SK-N-MC (cell line): ENCODE data around the gene SGPL1.

ENCODE experiments used
- DNase-seq: peaks from one replicate; pipeline ENCODE4 v3.0.0-alpha.2; 2011; ENCODE audit warnings: low read depth, low spot score
- H3K27ac ChIP-seq: fragments of 200-600 bp; sonication (generic); 2 replicates; pipeline ENCODE4 v1.5.1; 2016; ENCODE audit warnings: mixed run types
- H3K36me3 ChIP-seq: fragments of 200-600 bp; sonication (generic); 2 replicates; pipeline ENCODE4 v1.6.1; 2017; ENCODE audit warnings: antibody characterized with exemption, low read length, mixed read lengths; ENCODE audit not compliant: insufficient read depth
- H3K4me3 ChIP-seq: fragments of 200-600 bp; sonication (generic); 2 replicates; pipeline ENCODE4 v1.5.1; 2016
- H3K9ac ChIP-seq: fragments of 200-600 bp; sonication (generic); 2 replicates; pipeline ENCODE4 v1.8.0; 2017; ENCODE audit warnings: mixed run types, mixed read lengths; ENCODE audit not compliant: insufficient read length
- H3K9me3 ChIP-seq: fragments of 200-600 bp; sonication (generic); 2 replicates; pipeline ENCODE4 v1.6.1; 2017; ENCODE audit warnings: low read depth, mild to moderate bottlenecking, antibody characterized with exemption, low read length, moderate library complexity, mixed read lengths
- EZH2 ChIP-seq: fragments of 200-600 bp; sonication (generic); IDR thresholded peaks from one replicate; pipeline ENCODE4 v1.6.1; 2017; ENCODE audit warnings: antibody characterized with exemption
- FOXP2 ChIP-seq: optimal IDR thresholded peaks from 2 replicates; pipeline ENCODE3; 2011; ENCODE audit warnings: mild to moderate bottlenecking, moderate library complexity; ENCODE audit not compliant: insufficient read depth; ENCODE audit errors: extremely low read length, control extremely low read depth
- POLR2AphosphoS5 ChIP-seq: IDR thresholded peaks from 2 replicates; pipeline ENCODE4 v1.6.1; 2012; ENCODE audit warnings: mild to moderate bottlenecking, low read depth, low read length, borderline replicate concordance

SGPL1 gene

GRCh38 chr10:70893227-70894006 is 77.7 kb downstream of the SGPL1 start:
- Histone ChIP-seq H3K36me3 (no peaks in the 10 kb centered on the region), H3K4me3 (no peak overlapping the region), H3K9me3 (no peaks in the 10 kb centered on the region), H3K27ac (no peak overlapping the region), H3K9ac (no peak overlapping the region)
- DNase-seq: no peak
- TF ChIP-seq POLR2AphosphoS5: no peak
- no peak for TF ChIP-seq EZH2
- TF ChIP-seq FOXP2: no peak

- H3K9ac ChIP-seq: no peak overlapping the region
- TF ChIP-seq FOXP2 (no peak), POLR2AphosphoS5 (no peak), EZH2 (no peak)
These were observed 78.7 kb downstream of the SGPL1 start for GRCh38 chr10:70894416-70894815.

GRCh38 chr10:70896551-70896950 is 80.8 kb downstream of the SGPL1 start:
- H3K4me3 ChIP-seq: no peak overlapping the region
- H3K9me3 ChIP-seq: no peaks in the 10 kb centered on the region
- DNase-seq: no peak
- TF ChIP-seq FOXP2: no peak
- no peak for TF ChIP-seq EZH2
- no peaks in the 10 kb centered on the region for H3K36me3 ChIP-seq
- H3K27ac ChIP-seq: no peak overlapping the region
- no peak overlapping the region for H3K9ac ChIP-seq

More at GRCh38 chr10:70894416-70894815, 78.7 kb downstream of the SGPL1 start:
- no peaks in the 10 kb centered on the region for H3K9me3 ChIP-seq
- no peaks in the 10 kb centered on the region for H3K36me3 ChIP-seq
- no peak for DNase-seq
- no peak overlapping the region for H3K27ac ChIP-seq
- no peak overlapping the region for H3K4me3 ChIP-seq

- H3K9me3 ChIP-seq: no peaks in the 10 kb centered on the region
- TF ChIP-seq FOXP2 (no peak), POLR2AphosphoS5 (no peak), EZH2 (no peak)
- no peak overlapping the region for H3K9ac ChIP-seq
- no peak for DNase-seq
- no peaks in the 10 kb centered on the region for H3K36me3 ChIP-seq
- H3K27ac ChIP-seq: no peak overlapping the region
- H3K4me3 ChIP-seq: no peak overlapping the region
These were observed 82.9 kb downstream of the SGPL1 start for GRCh38 chr10:70898687-70899086.

GRCh38 chr10:70899096-70899495 is 83.3 kb downstream of the SGPL1 start:
- Histone ChIP-seq H3K9me3 (no peaks in the 10 kb centered on the region), H3K9ac (no peak overlapping the region), H3K27ac (no peak overlapping the region), H3K36me3 (no peaks in the 10 kb centered on the region), H3K4me3 (no peak overlapping the region)
- DNase-seq: no peak
- no peak for TF ChIP-seq EZH2
- no peak for TF ChIP-seq FOXP2
- TF ChIP-seq POLR2AphosphoS5: no peak

GRCh38 chr10:70901276-70901878 is 85.6 kb downstream of the SGPL1 start:
- Histone ChIP-seq H3K4me3 (no peak overlapping the region), H3K36me3 (no peaks in the 10 kb centered on the region), H3K9ac (no peak overlapping the region), H3K27ac (no peak overlapping the region), H3K9me3 (no peaks in the 10 kb centered on the region)
- no peak for DNase-seq
- TF ChIP-seq POLR2AphosphoS5 (no peak), EZH2 (no peak), FOXP2 (no peak)

- DNase-seq: no peak
- Histone ChIP-seq H3K27ac (no peak overlapping the region), H3K4me3 (no peak overlapping the region), H3K36me3 (no peaks in the 10 kb centered on the region), H3K9ac (no peak overlapping the region), H3K9me3 (no peaks in the 10 kb centered on the region)
- TF ChIP-seq EZH2 (no peak), FOXP2 (no peak), POLR2AphosphoS5 (no peak)
These were observed 87.0 kb downstream of the SGPL1 start for GRCh38 chr10:70902661-70903261.

GRCh38 chr10:70903262-70903921 is 87.6 kb downstream of the SGPL1 start:
- Histone ChIP-seq H3K9ac (no peak overlapping the region), H3K4me3 (no peak overlapping the region), H3K9me3 (no peaks in the 10 kb centered on the region), H3K36me3 (no peaks in the 10 kb centered on the region), H3K27ac (no peak overlapping the region)
- no peak for DNase-seq
- TF ChIP-seq EZH2 (no peak), POLR2AphosphoS5 (no peak), FOXP2 (no peak)
